ENCODE measurements around the gene KSR2. TPM values are rescaled to one million over a fixed set of nuclear protein-coding genes. Genes with fewer than 3 reads are reported as not detected.

Gene KSR2
- polyA plus RNA-seq, 2 donors = 0.01 to 0.04 TPM

DNA sequence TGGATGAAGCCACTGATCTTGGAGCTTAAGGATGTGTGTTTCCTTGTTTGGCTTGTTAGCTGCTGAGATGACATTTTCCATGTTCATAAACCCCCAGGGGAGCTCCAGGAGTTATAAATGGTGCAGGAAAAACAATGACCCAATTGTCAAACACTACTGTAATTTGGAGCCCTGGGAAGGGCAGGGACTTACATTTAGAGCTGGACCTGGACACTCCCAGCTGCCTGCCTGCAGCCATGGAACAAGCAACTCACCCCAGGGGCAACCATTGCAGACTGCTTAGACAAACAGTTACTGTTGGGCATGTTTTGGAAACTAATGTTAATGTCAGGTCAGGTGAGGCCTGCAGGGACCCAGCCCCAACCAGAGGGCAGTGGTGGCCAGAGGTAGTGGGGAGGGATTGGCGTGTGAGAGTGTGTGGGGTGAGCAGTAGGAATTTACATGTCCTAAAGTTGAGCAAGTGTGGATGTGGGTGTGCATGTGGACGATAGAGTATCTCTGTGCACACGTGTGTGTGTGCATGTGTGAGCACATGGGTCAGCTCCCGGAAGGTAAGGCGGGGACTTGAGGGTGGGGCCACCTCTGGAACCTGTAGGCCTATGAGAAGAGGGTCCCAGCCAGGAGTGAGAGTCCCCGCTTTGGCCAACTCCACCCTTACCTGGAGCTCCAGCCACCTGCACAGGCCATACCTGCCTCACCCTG is 521.0 kb downstream of the KSR2 start:
- no peak overlapping the region for H3K4me3 ChIP-seq (ENCODE audit: low read depth in 1 of 2, low read length in 2 of 2)
- peaks cover 0 to 2% of the 10 kb centered on the region in 2 donors for H3K9me3 ChIP-seq (ENCODE audit: control insufficient read depth in 2 of 2, insufficient read depth in 1 of 2, low read depth in 1 of 2, low read length in 1 of 2)
- no peaks in the 10 kb centered on the region for H3K4me1 ChIP-seq (ENCODE audit: control insufficient read depth in 2 of 2, insufficient read depth in 2 of 2, low read length in 1 of 2)
- 89 to 90% methylated on average over 6 of the region's 6 CpGs for WGBS, 2 donors
- no peak overlapping the region for H3K27ac ChIP-seq (ENCODE audit: low read depth in 2 of 2, low read length in 1 of 2)
- H3K36me3 ChIP-seq (ENCODE audit: control insufficient read depth in 2 of 2, insufficient read depth in 2 of 2, low read length in 1 of 2) = no peaks in the 10 kb centered on the region
- H3K27me3 ChIP-seq (ENCODE audit: control insufficient read depth in 1 of 2, insufficient read depth in 2 of 2, low read length in 2 of 2) = no peaks in the 10 kb centered on the region

DNA sequence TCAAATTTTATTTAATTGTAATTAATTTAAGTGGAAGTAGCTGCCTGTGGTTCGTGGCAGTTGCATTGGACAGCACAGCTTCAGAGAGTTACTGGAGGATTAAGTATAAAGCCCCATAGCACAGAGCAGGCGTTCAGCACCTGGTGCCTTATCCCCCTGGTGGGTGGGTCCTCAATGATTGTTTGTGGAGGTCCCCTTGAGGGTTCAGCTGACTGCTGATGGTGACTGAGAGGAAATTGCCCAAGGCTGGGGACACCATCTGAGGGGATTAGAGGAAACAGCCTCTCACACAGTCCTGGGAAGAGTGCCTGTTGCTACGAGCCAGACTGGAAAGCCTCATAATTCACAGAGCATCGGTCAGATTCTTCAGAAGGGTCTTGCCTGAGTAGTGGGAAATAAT is 524.0 kb downstream of the KSR2 start:
- H3K27me3 ChIP-seq (ENCODE audit: control insufficient read depth in 1 of 2, insufficient read depth in 2 of 2, low read length in 2 of 2) = no peaks in the 10 kb centered on the region
- no peak overlapping the region for H3K27ac ChIP-seq (ENCODE audit: low read depth in 2 of 2, low read length in 1 of 2)
- WGBS, 2 donors = 46 to 61% methylated on average over 4 of the region's 4 CpGs
- no peaks in the 10 kb centered on the region for H3K36me3 ChIP-seq (ENCODE audit: control insufficient read depth in 2 of 2, insufficient read depth in 2 of 2, low read length in 1 of 2)
- H3K4me1 ChIP-seq (ENCODE audit: control insufficient read depth in 2 of 2, insufficient read depth in 2 of 2, low read length in 1 of 2) = peaks cover 0 to 2% of the 10 kb centered on the region in 2 donors
- no peak overlapping the region for H3K4me3 ChIP-seq (ENCODE audit: low read depth in 1 of 2, low read length in 2 of 2)
- no peaks in the 10 kb centered on the region for H3K9me3 ChIP-seq (ENCODE audit: control insufficient read depth in 2 of 2, insufficient read depth in 1 of 2, low read depth in 1 of 2, low read length in 1 of 2)

GRCh38 chr12:117441751-117442150 is 527.0 kb downstream of the KSR2 start:
- peaks cover 0 to 2% of the 10 kb centered on the region in 2 donors for H3K4me1 ChIP-seq (ENCODE audit: control insufficient read depth in 2 of 2, insufficient read depth in 2 of 2, low read length in 1 of 2)
- no peaks in the 10 kb centered on the region for H3K27me3 ChIP-seq (ENCODE audit: control insufficient read depth in 1 of 2, insufficient read depth in 2 of 2, low read length in 2 of 2)
- no peak overlapping the region for H3K27ac ChIP-seq (ENCODE audit: low read depth in 2 of 2, low read length in 1 of 2)
- 41 to 51% methylated on average over 4 of the region's 4 CpGs for WGBS, 2 donors
- H3K4me3 ChIP-seq (ENCODE audit: low read depth in 1 of 2, low read length in 2 of 2) = no peak overlapping the region
- H3K36me3 ChIP-seq (ENCODE audit: control insufficient read depth in 2 of 2, insufficient read depth in 2 of 2, low read length in 1 of 2) = no peaks in the 10 kb centered on the region
- peaks cover 0 to 3% of the 10 kb centered on the region in 2 donors for H3K9me3 ChIP-seq (ENCODE audit: control insufficient read depth in 2 of 2, insufficient read depth in 1 of 2, low read depth in 1 of 2, low read length in 1 of 2)

GRCh38 chr12:117440384-117440783 is 528.4 kb downstream of the KSR2 start:
- no peaks in the 10 kb centered on the region for H3K27me3 ChIP-seq (ENCODE audit: control insufficient read depth in 1 of 2, insufficient read depth in 2 of 2, low read length in 2 of 2)
- H3K4me1 ChIP-seq (ENCODE audit: control insufficient read depth in 2 of 2, insufficient read depth in 2 of 2, low read length in 1 of 2) = peaks cover 0 to 2% of the 10 kb centered on the region in 2 donors
- H3K4me3 ChIP-seq (ENCODE audit: low read depth in 1 of 2, low read length in 2 of 2) = no peak overlapping the region
- H3K36me3 ChIP-seq (ENCODE audit: control insufficient read depth in 2 of 2, insufficient read depth in 2 of 2, low read length in 1 of 2) = no peaks in the 10 kb centered on the region
- 74 to 96% methylated on average over 2 of the region's 2 CpGs for WGBS, 2 donors
- H3K9me3 ChIP-seq (ENCODE audit: control insufficient read depth in 2 of 2, insufficient read depth in 1 of 2, low read depth in 1 of 2, low read length in 1 of 2) = peaks cover 0 to 3% of the 10 kb centered on the region in 2 donors
- H3K27ac ChIP-seq (ENCODE audit: low read depth in 2 of 2, low read length in 1 of 2) = no peak overlapping the region

- peaks cover 0 to 3% of the 10 kb centered on the region in 2 donors for H3K9me3 ChIP-seq (ENCODE audit: control insufficient read depth in 2 of 2, insufficient read depth in 1 of 2, low read depth in 1 of 2, low read length in 1 of 2)
- peaks cover 0 to 2% of the 10 kb centered on the region in 2 donors for H3K4me1 ChIP-seq (ENCODE audit: control insufficient read depth in 2 of 2, insufficient read depth in 2 of 2, low read length in 1 of 2)
- WGBS, 2 donors = 62 to 73% methylated on average over 13 of the region's 13 CpGs
- no peaks in the 10 kb centered on the region for H3K27me3 ChIP-seq (ENCODE audit: control insufficient read depth in 1 of 2, insufficient read depth in 2 of 2, low read length in 2 of 2)
- no peaks in the 10 kb centered on the region for H3K36me3 ChIP-seq (ENCODE audit: control insufficient read depth in 2 of 2, insufficient read depth in 2 of 2, low read length in 1 of 2)
- no peak overlapping the region for H3K27ac ChIP-seq (ENCODE audit: low read depth in 2 of 2, low read length in 1 of 2)
- H3K4me3 ChIP-seq (ENCODE audit: low read depth in 1 of 2, low read length in 2 of 2) = no peak overlapping the region
These were observed 529.2 kb downstream of the KSR2 start for GRCh38 chr12:117439531-117440001.

- Histone ChIP-seq H3K4me3 (ENCODE audit: low read depth in 1 of 2, low read length in 2 of 2) (no peak overlapping the region), H3K27me3 (ENCODE audit: control insufficient read depth in 1 of 2, insufficient read depth in 2 of 2, low read length in 2 of 2) (no peaks in the 10 kb centered on the region), H3K9me3 (ENCODE audit: control insufficient read depth in 2 of 2, insufficient read depth in 1 of 2, low read depth in 1 of 2, low read length in 1 of 2) (peaks cover 0 to 3% of the 10 kb centered on the region in 2 donors), H3K36me3 (ENCODE audit: control insufficient read depth in 2 of 2, insufficient read depth in 2 of 2, low read length in 1 of 2) (no peaks in the 10 kb centered on the region), H3K4me1 (ENCODE audit: control insufficient read depth in 2 of 2, insufficient read depth in 2 of 2, low read length in 1 of 2) (peaks cover 0 to 2% of the 10 kb centered on the region in 2 donors), H3K27ac (ENCODE audit: low read depth in 2 of 2, low read length in 1 of 2) (no peak overlapping the region)
- WGBS, 2 donors = 88 to 90% methylated on average over 5 to 6 of the region's 6 CpGs
These were observed 530.0 kb downstream of the KSR2 start for GRCh38 chr12:117438809-117439208.

DNA sequence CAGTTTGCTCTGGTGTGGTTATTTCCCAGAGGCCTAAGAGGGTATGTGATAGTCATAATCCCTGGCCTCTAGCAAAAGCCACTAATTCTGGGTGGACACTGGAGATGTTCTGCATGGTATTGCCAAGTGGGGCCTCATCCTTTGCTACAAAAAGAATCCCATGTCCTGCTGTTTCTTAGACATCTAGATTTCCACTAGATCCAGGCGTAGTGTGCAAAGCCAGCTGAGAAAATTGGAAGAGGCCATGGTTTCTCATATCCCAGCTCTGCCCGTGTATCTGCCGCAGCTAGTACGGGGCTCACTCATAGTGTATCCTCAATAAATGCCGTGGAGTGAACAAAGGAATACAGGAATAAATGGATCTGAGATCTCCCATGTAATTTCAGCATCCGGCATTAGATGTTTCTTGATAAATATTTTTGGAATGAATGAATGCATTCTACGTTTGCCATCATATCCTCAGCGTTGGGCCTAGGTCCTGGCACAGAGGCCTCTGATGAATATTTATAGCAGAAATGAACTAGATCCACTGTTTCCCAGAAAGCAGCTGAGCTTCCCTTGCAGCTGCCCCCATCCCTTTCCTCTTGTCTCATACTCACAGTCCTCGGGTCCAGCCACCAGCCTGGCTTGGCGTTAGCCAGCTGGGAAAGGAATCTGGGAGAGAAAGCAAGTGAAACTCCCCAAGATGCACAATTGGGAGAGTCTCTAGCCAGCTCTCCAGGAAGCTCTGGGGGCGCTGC is 531.1 kb downstream of the KSR2 start:
- WGBS, 2 donors = 80 to 83% methylated on average over 11 of the region's 11 CpGs
- Histone ChIP-seq H3K27me3 (ENCODE audit: control insufficient read depth in 1 of 2, insufficient read depth in 2 of 2, low read length in 2 of 2) (no peaks in the 10 kb centered on the region), H3K4me1 (ENCODE audit: control insufficient read depth in 2 of 2, insufficient read depth in 2 of 2, low read length in 1 of 2) (peaks cover 0 to 2% of the 10 kb centered on the region in 2 donors), H3K4me3 (ENCODE audit: low read depth in 1 of 2, low read length in 2 of 2) (no peak overlapping the region), H3K27ac (ENCODE audit: low read depth in 2 of 2, low read length in 1 of 2) (no peak overlapping the region), H3K9me3 (ENCODE audit: control insufficient read depth in 2 of 2, insufficient read depth in 1 of 2, low read depth in 1 of 2, low read length in 1 of 2) (peaks cover 0 to 3% of the 10 kb centered on the region in 2 donors), H3K36me3 (ENCODE audit: control insufficient read depth in 2 of 2, insufficient read depth in 2 of 2, low read length in 1 of 2) (no peaks in the 10 kb centered on the region)

GRCh38 chr12:117433878-117434277 is 534.9 kb downstream of the KSR2 start:
- 91 to 97% methylated on average over 3 of the region's 3 CpGs for WGBS, 2 donors

DNA sequence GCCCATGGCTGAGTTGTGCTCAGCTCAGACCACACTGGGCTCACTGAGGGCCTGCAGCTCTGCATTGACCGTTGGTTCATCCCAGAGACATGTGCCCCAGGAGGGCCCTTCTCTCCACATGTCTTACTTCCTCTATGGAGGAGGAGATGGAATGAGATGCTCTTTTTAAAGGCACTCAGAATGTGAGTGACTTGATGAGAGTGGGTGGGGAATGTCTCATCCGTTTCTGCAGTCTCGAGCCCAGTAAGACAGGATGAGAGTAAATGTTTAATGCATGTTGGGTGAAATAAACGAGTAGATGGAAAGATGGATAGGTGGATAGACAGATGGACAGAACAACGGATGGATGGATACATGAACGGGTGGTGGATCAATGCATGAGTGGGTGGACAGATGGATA is 538.5 kb downstream of the KSR2 start:
- Histone ChIP-seq H3K4me3 (ENCODE audit: low read depth in 1 of 2, low read length in 2 of 2) (no peak overlapping the region), H3K36me3 (ENCODE audit: control insufficient read depth in 2 of 2, insufficient read depth in 2 of 2, low read length in 1 of 2) (no peaks in the 10 kb centered on the region)

More at GRCh38 chr12:117433878-117434277, 534.9 kb downstream of the KSR2 start:
- no peaks in the 10 kb centered on the region for H3K27me3 ChIP-seq (ENCODE audit: control insufficient read depth in 1 of 2, insufficient read depth in 2 of 2, low read length in 2 of 2)
- no peak overlapping the region for H3K27ac ChIP-seq (ENCODE audit: low read depth in 2 of 2, low read length in 1 of 2)
- no peak overlapping the region for H3K4me3 ChIP-seq (ENCODE audit: low read depth in 1 of 2, low read length in 2 of 2)
- no peaks in the 10 kb centered on the region for H3K36me3 ChIP-seq (ENCODE audit: control insufficient read depth in 2 of 2, insufficient read depth in 2 of 2, low read length in 1 of 2)
- peaks cover 2 to 3% of the 10 kb centered on the region in 2 donors for H3K9me3 ChIP-seq (ENCODE audit: control insufficient read depth in 2 of 2, insufficient read depth in 1 of 2, low read depth in 1 of 2, low read length in 1 of 2)
- no peaks in the 10 kb centered on the region for H3K4me1 ChIP-seq (ENCODE audit: control insufficient read depth in 2 of 2, insufficient read depth in 2 of 2, low read length in 1 of 2)

More for the DNA sequence above, 538.5 kb downstream of the KSR2 start:
- H3K9me3 ChIP-seq (ENCODE audit: control insufficient read depth in 2 of 2, insufficient read depth in 1 of 2, low read depth in 1 of 2, low read length in 1 of 2) = peaks cover 0 to 2% of the 10 kb centered on the region in 2 donors
- 75 to 79% methylated on average over 6 of the region's 6 CpGs for WGBS, 2 donors
- H3K27ac ChIP-seq (ENCODE audit: low read depth in 2 of 2, low read length in 1 of 2) = no peak overlapping the region
- H3K27me3 ChIP-seq (ENCODE audit: control insufficient read depth in 1 of 2, insufficient read depth in 2 of 2, low read length in 2 of 2) = no peaks in the 10 kb centered on the region
- no peaks in the 10 kb centered on the region for H3K4me1 ChIP-seq (ENCODE audit: control insufficient read depth in 2 of 2, insufficient read depth in 2 of 2, low read length in 1 of 2)

Data from esophagus (tissue), 2 donors.